NCI-H2196 (cell line): ENCODE data around the gene GLDN.
"Not testable (repeated sequence)": the region's sequence is repeated elsewhere in the genome, so short reads cannot be mapped to it uniquely, and the experiment has no call there.

Experiments used
- DNase-seq: peaks from one replicate; lab custom pipeline; 2025; ENCODE audit not compliant: unreplicated experiment; lab: John Stamatoyannopoulos, UW

Gene GLDN

GRCh38 chr15:51443282-51443914 is 101.9 kb downstream of the GLDN start:
- no peak for DNase-seq

- no peak for DNase-seq
Observed at GRCh38 chr15:51444112-51444511, 102.7 kb downstream of the GLDN start.

GRCh38 chr15:51444807-51445206 is 103.4 kb downstream of the GLDN start:
- no peak for DNase-seq

- not testable (repeated sequence) for DNase-seq
Observed at GRCh38 chr15:51446029-51446744, 104.7 kb downstream of the GLDN start.

- no peak for DNase-seq
Observed at GRCh38 chr15:51447855-51448621, 106.6 kb downstream of the GLDN start.

- no peak for DNase-seq
Observed at GRCh38 chr15:51448622-51449399, 107.4 kb downstream of the GLDN start.

GRCh38 chr15:51450001-51450400 is 108.5 kb downstream of the GLDN start:
- no peak for DNase-seq
